HG03558 (cell line): ENCODE results near the gene PXYLP1.

Source experiments
- ATAC-seq: cut with Tn5 transposase; IDR thresholded peaks from one replicate; pipeline ENCODE4 v1.9.1; 2021; ENCODE audit warnings: moderate number of reproducible peaks; ENCODE audit not compliant: unreplicated experiment; ENCODE audit errors: extremely low read depth

The PXYLP1 gene

GRCh38 chr3:141268306-141268705 lies 36.7 kb downstream of the PXYLP1 start:
- no peak for ATAC-seq

DNA sequence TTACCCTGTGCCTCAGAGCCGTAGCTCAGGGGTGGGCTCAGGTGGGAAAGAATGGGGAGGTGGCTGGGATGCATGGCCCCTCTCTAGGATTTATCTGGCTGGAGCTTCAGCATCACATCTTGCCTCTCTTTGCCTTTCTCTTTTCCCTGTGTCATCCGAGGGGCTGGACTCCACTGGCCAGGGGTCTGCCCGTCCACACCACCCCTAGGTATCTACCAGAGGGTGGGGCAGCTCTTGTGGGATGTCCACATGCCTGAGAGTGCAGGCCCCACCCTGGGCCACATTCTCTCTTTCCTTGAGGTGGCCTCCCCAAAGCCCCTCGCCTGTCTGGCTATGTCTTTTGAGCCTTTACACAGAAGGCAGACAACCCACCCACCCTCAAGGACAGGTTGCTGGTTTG lies 37.2 kb downstream of the PXYLP1 start:
- ATAC-seq, result no peak

- no peak for ATAC-seq
These were observed 38.3 kb downstream of the PXYLP1 start for GRCh38 chr3:141269961-141270360.

GRCh38 chr3:141271279-141272030 lies 39.8 kb downstream of the PXYLP1 start:
- no peak for ATAC-seq

- no peak for ATAC-seq
These were observed 41.5 kb downstream of the PXYLP1 start for GRCh38 chr3:141272906-141273662.

GRCh38 chr3:141273700-141274410 lies 42.2 kb downstream of the PXYLP1 start:
- ATAC-seq, result no peak

- ATAC-seq, result no peak
These were observed 42.9 kb downstream of the PXYLP1 start for GRCh38 chr3:141274411-141275031.

DNA sequence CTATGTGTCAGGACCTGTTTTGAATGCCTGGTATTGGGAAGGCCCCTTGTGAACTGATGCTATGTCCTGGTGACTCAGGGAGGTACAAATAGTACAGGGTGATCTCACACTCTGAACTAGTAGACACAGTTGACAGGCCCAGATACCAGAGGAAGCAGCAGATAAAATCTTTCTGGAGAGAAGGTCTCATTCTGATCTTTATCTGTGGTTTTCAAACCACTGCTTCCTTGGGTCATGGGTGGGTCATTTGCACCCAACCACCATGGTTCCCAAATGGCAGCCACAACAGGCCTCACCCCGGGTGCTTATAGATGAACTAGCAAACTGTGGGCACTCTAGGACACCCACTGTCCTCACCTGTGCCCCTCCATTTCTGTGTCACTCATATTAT lies 43.4 kb downstream of the PXYLP1 start:
- ATAC-seq, result no peak

GRCh38 chr3:141275511-141275910 lies 43.9 kb downstream of the PXYLP1 start:
- no peak for ATAC-seq

GRCh38 chr3:141275973-141276372 lies 44.3 kb downstream of the PXYLP1 start:
- ATAC-seq, result no peak

- ATAC-seq, result no peak
These were observed 44.8 kb downstream of the PXYLP1 start for GRCh38 chr3:141276398-141276797.

DNA sequence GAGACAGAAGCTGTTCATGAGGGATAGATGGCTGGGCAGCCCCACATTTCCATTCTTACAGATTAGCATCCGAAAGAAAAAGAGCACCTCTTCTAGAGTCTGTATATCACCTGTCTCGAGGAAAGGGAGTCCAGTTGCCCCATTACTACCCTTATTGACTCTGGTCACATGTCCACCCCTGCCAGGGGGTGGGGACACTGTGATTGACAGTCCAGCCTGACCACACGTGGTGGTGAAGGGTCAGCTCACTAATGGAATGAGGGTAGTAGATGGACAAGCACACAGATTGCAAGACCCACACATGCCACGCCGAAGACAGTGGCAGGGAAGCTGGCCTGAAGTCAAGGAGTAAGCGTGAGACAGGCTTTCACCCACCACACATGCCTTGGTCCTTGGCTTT lies 45.8 kb downstream of the PXYLP1 start:
- ATAC-seq, result no peak

DNA sequence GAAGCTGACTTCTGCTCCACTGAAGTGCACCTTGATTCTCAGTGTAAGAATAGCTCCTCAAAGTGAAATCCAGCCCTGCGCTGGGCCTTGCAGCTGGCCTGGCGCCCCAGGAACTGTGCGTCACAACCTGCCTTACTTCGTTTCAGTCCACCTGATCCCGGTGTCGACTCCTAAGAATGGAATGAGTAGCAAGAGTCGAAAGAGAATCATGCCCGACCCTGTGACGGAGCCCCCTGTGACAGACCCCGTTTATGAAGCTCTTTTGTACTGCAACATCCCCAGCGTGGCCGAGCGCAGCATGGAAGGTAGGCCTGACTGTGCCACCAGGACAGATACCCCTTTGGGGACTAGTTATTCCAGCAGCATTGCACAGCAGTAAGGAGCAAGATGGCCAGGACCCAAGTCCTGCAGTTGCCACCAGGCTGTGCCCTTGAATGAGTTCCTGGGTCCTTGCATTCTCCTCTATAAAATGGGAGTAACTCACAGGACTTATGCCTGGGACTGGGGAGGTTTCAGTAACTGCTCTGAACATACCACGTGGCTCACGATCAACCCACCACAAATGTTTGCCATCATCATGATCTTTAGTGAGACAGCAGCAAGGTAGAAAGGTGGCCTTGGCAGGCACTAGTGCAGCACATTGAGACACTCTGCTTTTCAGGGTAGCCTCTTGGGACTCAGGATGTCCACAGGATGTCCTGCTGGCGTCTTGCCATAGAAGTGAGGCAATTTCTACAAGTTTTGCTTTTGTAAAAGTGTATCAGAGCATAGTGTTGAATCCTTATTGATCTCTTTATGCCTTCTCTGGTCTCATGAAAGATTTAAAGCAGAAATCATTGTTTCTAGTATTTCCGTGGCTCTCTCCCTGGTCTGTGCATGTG lies 46.8 kb downstream of the PXYLP1 start:
- no peak for ATAC-seq

DNA sequence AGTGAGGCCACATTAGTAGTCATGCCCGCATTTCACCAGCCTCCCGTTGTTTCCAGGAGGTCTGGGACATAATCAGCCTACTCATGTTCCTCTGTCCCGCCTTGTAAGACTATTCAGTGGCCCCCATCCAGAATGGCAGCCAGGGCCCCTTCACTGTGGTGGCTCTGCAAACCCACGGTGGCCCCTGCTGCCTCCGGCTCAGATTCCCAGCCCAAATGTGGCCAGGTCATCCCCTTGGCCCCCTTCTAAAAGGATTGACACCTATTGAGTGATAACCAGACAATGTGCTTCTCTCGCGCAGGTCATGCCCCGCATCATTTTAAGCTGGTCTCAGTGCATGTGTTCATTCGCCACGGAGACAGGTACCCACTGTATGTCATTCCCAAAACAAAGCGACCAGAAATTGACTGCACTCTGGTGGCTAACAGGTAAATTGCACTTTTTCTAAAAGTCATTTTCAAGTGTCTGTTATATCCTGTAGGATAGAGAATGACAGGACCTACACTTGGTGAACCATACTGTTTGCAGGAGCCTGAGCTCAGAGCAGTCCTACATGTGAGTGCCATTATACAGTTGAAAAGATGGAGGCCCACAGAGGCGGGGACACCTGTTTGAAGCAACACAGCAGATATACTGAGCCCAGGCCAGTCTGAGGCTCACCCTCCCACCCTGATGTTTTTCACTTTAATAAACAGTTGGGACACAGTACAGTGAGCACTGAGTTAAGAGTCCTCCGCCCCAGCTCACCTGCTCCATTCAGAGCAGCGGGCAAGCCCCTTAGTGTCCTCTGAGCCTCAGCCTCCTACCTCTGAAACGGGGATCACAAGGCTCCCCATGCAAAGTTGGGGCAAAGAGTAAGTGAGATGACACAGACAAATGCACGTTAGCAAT lies 47.7 kb downstream of the PXYLP1 start:
- ATAC-seq, result no peak

DNA sequence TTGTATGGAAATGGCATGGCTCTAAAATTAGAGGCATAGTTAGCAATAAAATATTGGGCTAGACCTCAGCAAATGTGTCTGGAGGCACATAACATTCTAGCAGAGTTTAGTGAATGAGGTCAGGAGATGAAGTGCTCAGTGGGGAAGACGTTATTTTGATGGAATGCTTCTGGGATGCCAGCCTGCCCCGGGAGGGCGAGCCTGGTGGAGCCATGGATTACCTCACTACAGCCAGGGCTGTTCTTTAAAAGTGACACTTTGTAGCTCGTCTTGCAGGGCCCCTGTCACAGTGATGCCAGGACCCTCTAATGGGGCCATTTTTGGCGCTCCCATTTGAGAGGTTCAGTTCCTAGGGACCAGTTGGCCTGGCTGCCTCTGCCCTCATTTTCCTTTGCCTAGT lies 48.5 kb downstream of the PXYLP1 start:
- no peak for ATAC-seq

DNA sequence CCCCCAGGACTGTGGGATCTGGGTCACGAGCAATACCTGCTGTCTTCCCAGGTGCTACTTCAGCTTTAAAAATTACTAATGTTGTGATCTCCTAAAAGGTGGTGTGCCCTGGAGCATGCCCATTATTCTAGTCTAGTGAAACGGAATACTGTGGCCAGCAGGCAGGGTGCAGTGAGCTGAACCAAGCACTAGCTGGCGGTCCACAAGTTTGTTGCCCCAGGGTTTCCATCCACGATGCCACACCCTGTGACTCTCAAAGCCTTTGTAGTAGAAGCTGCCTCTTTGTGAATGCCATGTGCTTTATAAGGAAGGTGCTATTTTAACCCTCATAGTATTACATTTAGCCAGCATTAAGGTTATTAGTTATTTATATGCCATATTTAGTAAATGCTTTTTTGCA lies 49.1 kb downstream of the PXYLP1 start:
- ATAC-seq, result no peak

- ATAC-seq, result no peak
These were observed 53.9 kb downstream of the PXYLP1 start for GRCh38 chr3:141285570-141285969.

DNA sequence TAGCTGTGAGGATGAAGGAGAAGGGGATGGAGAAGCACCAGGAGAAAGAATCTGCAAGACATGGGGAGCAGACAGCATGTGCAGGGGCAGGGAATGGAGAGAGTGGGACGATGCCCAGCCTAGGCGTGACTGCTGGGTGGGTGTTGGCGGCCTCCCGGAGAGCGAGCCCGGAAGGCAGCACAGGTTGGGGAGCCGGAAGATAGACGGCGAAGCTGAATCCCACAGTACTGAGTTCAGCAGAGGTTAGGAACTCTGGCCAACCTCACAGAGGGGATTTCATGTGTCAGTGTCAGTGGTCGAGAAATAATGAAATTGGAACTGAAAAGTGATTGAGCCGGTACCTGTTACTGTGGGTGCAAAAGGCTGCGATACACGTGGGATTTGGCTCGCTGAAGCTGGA lies 55.2 kb downstream of the PXYLP1 start:
- no peak for ATAC-seq

DNA sequence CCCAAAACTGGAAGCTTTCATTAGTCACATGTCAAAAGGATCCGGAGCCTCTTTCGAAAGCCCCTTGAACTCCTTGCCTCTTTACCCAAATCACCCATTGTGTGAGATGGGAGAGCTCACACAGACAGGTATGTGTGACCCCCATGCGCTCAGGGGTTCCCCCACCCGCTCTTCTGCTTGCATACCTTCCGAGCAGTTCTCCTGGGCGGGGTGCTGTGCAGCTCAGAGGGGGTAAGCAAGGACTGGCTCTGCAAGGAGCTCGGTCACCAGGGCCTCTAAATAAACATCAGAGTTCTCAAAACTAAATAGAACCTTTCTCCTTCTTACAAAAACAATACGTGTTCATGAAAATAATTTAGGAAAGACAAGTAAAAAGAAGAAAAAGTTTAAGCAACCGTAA lies 55.7 kb downstream of the PXYLP1 start:
- no peak for ATAC-seq
